Measurements from ENCODE around the gene PRKAG3. TPM values are rescaled to one million over a fixed set of nuclear protein-coding genes. Genes with fewer than 3 reads are reported as not detected.

The PRKAG3 gene
- total RNA-seq, 2 donors from 2014 or later = not detected

GRCh38 chr2:218854860-218855259, 23.3 kb upstream of the PRKAG3 start:
- WGBS, 2 donors = 45 to 47% methylated on average over 5 of the region's 5 CpGs
- ATAC-seq (no peak), DNase-seq (no peak)
- intact Hi-C loops (cut with DNase I) = loop anchor here (10.0 kb wide), 1 partner anchor 150 kb away; no protein-coding TSS in a partner anchor
- TF ChIP-seq CTCF (IDR thresholded peaks at IDR 0.05) = no peak
- no peak for TF ChIP-seq POLR2A (IDR thresholded peaks at IDR 0.05)
- Histone ChIP-seq H3K36me3 (replicated peaks in 1 of 2; ENCODE audit: insufficient read depth in 1 of 2, low read depth in 2 of 2) (no peaks in the 10 kb centered on the region), H3K27ac (no peak overlapping the region), H3K4me1 (peaks cover 16% of the 10 kb centered on the region), H3K9me3 (no peaks in the 10 kb centered on the region), H3K4me3 (no peak overlapping the region), H3K27me3 (peaks cover 0 to 1% of the 10 kb centered on the region in 2 donors)

- H3K27ac ChIP-seq = no peak overlapping the region
- 38 to 52% methylated on average over 5 of the region's 5 CpGs for WGBS, 2 donors
- TF ChIP-seq CTCF (IDR thresholded peaks at IDR 0.05) = no peak
- TF ChIP-seq POLR2A (IDR thresholded peaks at IDR 0.05) = no peak
- ATAC-seq = no peak
- no peaks in the 10 kb centered on the region for H3K27me3 ChIP-seq
- H3K9me3 ChIP-seq = no peaks in the 10 kb centered on the region
- no peak for DNase-seq
- no peaks in the 10 kb centered on the region for H3K36me3 ChIP-seq (replicated peaks in 1 of 2; ENCODE audit: insufficient read depth in 1 of 2, low read depth in 2 of 2)
- intact Hi-C loops (cut with DNase I) = loop anchor here (10.0 kb wide), 1 partner anchor 149 kb away; no protein-coding TSS in a partner anchor
- H3K4me1 ChIP-seq = peaks cover 8% of the 10 kb centered on the region
- no peak overlapping the region for H3K4me3 ChIP-seq
Measured at GRCh38 chr2:218853766-218854165, 22.2 kb upstream of the PRKAG3 start.

GRCh38 chr2:218852911-218853667, 21.5 kb upstream of the PRKAG3 start:
- Histone ChIP-seq H3K36me3 (replicated peaks in 1 of 2; ENCODE audit: insufficient read depth in 1 of 2, low read depth in 2 of 2) (no peaks in the 10 kb centered on the region), H3K9me3 (no peaks in the 10 kb centered on the region), H3K27ac (no peak overlapping the region), H3K4me3 (no peak overlapping the region), H3K4me1 (peaks cover 8% of the 10 kb centered on the region), H3K27me3 (no peaks in the 10 kb centered on the region)
- intact Hi-C loops (cut with DNase I) = loop anchor here (10.0 kb wide), 1 partner anchor 148 kb away; no protein-coding TSS in a partner anchor
- peak; percentile 65 for ATAC-seq
- TF ChIP-seq CTCF (IDR thresholded peaks at IDR 0.05) (peak; percentile 35 to 81 (median 64)), POLR2A (IDR thresholded peaks at IDR 0.05) (no peak)
- peak; percentile 59 to 74 (median 62) for DNase-seq
- 17 to 19% methylated on average over 14 to 16 of the region's 16 CpGs for WGBS, 2 donors

GRCh38 chr2:218851286-218851685, 19.7 kb upstream of the PRKAG3 start:
- DNase-seq = no peak
- no peak overlapping the region for H3K27ac ChIP-seq
- no peak for ATAC-seq
- H3K4me1 ChIP-seq = no peaks in the 10 kb centered on the region
- intact Hi-C loops (cut with DNase I) = loop anchor here (10.0 kb wide), 1 partner anchor 146 kb away; no protein-coding TSS in a partner anchor
- no peaks in the 10 kb centered on the region for H3K27me3 ChIP-seq
- WGBS, 2 donors = 14 to 35% methylated on average over 2 to 3 of the region's 3 CpGs
- H3K36me3 ChIP-seq (replicated peaks in 1 of 2; ENCODE audit: insufficient read depth in 1 of 2, low read depth in 2 of 2) = no peaks in the 10 kb centered on the region
- TF ChIP-seq POLR2A (IDR thresholded peaks at IDR 0.05) (no peak), CTCF (IDR thresholded peaks at IDR 0.05) (no peak)
- no peak overlapping the region for H3K4me3 ChIP-seq
- no peaks in the 10 kb centered on the region for H3K9me3 ChIP-seq
